Activated CD4-positive, alpha-beta T cell treated with anti-CD3 and anti-CD28 coated beads, Interleukin-2, amount 50 U/mL, for 48 hours (primary cell): ENCODE measurements around the gene DMRTA2.
A peak's percentile ranks its signal among the peaks of the same experiment; 100 is the strongest.
"Not testable (repeated sequence)": the region's sequence is repeated elsewhere in the genome, so short reads cannot be mapped to it uniquely, and the experiment has no call there.

ENCODE experiments used
- DNase-seq, 2 experiments: peaks; one replicate each; pipeline ENCODE4 v3.0.0-alpha.2; 2020

DMRTA2 gene

DNA sequence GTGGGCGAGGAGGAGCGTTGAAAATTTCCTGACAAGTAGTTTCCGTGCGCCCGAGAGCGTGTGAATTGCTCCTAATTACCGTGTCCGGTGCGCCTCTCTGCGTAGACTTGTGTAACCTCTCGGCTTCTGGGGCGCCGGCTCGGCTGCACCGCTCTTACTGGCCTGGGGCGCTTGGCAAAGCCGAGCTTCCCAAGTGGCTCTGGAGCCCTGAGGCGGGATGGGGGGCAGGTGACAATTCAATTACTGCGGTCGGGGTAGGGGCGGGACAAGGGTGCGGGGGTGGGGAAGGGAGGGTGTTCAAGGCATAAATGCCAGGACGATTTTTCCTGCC is 392 bp upstream of the DMRTA2 start:
- peak in 1 of 2 experiments; percentile 51 for DNase-seq

DNA sequence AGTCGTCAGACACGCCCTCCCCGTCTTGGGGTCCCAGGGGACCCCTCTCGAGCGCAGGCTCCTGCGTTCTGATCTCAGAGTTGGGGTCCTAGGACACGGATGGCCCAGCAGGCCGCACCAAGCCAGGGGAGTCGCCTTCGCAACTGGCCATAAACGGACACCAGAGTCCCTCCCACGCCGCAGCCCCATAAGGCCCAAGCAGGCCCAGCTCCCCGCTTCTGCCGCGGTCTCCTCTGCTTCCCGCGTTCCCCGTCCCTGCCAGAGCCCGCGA is 633 bp downstream of the DMRTA2 start:
- peak in 1 of 2 experiments; percentile 6 for DNase-seq

DNA sequence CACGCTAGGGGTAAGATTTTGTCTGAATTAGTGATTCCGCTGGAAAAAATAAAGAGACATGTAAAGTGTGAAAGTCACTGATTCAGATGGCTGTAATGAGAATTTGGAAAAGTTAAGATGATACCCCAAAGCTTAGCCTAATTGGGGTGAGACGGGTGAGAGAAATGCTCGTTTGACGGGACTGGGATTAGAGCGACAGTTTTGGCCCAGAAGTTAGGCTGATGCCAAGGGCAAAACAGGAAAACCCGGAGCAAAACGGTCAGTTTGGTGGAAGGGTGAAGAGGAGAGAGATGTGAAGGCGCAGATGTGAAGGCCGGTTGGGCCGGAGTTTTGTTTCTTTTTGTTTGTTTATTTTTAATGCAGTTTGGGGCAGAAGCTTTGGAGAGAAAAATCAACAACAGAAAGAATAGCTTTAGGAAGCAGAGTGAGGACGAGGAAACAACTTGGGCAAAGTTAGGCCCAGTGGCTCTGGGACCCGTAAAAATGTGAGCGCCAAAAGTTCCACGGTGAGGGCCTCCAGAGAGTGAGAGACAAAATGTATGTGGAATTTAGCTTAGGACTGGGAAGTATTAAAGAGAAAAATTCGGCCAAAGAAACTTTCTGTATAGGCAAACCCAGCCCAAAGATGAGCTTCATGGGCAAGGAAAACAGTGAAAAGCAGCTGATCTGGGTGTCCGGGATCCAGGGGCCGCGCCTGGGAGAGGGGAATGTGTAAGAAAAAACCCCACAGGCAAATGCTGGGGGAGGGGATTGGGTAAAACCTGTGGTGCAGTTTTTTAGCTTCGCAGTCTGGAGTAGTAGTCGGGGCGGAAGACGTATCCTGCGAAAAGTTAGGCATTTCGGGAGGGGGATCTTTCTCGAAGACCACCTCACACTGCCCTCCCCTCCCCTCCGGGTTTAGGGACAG is 1.2 kb downstream of the DMRTA2 start:
- no peak for DNase-seq

DNA sequence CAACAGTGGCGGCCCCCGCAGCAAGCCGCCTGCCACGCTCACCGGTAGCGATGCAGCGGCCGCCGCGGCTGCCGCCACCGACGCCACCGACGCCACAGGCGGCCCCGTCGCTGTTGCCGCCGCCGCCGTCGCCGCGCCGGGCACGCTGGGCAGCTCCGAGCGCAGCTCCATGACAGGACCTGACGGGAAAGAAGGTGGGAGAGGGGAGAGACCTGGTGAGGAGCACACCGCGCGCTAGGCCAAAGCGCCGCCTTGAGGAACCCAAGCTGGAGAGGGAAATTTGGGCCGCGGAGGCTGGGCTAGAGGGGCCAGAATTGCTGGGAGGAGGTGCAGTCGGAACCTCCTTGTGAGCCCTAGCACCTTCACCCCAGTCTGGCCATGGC is 1.9 kb downstream of the DMRTA2 start:
- DNase-seq = no peak

DNA sequence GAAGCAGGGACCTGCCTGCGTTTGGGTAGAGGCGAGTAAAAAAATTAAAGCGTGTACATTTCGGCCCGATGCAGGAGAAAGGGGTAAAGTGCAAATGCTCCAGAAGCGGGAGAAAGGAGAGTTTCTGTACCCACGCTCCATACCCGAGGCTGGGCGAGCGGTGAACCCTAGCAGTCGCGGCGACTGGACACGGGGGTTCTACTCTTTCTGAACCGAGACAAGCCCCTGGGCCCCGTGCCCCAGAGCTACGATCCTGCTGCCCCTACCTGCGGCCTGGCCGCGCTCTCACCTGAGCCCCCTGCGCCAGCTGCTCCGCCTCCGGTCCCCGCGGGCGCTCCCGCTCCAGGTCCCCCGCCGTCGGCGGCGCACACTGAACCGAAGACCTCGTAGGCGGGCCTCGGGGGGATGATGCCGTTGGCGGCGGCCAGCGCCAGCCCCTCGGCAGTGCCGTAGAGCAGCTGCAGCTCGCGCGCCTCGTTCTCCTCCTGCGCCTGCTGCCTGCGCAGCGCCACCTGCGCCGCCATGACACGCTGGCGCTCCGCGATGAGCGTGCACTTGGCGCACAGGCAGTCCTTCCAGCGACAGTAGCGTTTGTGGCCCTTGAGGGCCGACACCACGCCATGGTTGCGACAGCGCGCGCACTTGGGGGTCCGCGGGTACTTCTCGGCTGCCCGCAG is 2.4 kb downstream of the DMRTA2 start:
- DNase-seq = peak in 1 of 2 experiments; percentile 24

DNA sequence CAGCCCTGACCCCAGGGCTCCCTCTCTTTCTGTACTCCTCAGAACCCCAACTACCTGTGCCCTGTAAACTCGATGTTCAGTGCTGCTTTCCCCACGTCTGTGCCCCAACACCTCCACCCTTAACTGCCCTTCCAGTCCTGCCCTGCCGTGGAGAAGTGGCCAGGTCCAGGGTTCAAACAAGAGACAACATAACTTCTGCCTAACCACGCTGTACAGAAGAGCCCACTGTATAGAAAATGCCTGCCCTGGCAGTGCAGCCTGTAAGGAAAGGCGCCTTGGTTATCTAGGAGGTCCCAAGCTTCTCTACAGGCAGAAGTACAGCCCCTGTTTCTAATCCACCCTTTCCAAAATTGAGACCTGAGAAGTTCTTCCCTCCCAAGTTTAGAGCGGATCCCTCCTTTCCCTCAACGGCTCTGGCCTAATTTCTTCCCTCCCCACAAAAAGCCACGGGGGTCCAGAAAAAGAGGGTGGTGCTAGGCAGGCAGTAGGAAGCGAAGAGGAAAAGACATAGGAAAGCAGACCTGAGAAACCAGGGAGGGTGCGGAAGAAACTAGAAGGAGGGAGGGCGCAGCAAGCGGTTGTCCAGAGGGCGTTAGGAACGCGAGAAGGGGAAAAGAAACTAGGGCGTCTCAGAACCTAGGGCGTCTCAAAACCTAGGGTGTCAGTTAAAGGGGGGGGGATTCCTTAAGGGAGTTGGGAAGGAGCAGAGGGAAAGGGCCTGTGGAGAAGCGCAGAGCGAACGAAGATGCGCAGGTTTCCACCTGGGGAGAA is 3.2 kb downstream of the DMRTA2 start:
- DNase-seq = no peak

DNA sequence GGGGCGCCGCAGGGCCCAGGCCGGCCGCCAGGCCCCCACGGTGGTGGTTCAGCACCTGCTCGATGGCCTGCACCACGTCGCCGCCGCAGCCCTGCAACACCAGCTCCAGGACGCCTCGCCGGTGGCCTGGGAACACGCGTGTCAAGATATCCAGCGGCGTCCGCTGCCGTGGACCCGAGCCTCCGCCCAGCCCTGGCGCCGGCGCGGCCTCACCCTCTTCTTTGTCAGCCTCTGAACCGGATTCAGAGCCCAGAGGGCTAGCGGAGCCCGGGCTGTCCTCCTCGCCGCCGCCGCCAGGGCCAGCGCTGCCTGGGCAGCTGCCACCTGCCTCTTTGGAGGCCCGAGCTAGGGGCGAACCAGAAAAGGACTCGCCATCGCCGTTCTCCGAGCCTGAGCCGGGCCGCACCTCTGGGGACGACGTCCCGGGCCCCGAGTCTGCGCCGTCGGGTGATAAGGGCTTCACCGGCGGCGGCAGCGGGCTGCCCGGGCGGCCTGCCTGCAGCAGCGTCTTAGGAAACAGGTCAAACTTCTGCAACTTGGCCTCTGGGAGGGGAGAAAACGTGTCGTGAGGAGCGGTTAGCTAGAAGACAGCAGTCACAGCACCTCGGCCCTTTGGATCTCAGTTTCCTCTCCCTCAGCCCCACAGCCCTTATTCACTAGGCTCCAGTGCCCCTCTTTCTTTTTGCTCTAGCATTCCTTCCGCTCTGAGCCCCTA is 3.9 kb downstream of the DMRTA2 start:
- DNase-seq = peak in 1 of 2 experiments; percentile 10

DNA sequence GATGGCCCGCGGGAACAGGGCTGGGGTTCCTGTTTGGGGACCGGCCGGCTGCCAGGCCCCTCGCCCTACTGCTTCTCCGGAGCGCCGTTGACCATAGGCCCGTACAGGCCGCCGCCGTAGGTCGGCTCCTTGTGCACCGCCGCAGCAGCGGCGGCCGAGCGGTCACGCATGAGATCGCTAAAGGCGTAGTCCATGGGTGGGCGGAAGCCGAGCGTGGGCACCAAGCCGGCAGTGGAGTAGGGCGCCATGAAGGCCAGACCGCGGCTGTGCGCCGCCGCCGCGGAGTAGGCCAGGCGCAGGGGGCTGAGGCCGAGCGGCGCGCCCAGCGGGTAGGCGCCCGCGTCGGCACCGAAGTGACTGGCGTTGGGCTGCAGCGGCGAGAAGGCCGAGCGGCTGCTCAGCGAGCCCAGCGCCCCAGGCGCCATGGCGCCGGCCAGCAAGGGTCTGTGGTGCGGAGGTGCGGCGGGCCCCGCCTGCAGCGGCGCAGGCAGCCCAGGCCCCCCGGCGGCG is 4.6 kb downstream of the DMRTA2 start:
- peak in 1 of 2 experiments; percentile 8 for DNase-seq

DNA sequence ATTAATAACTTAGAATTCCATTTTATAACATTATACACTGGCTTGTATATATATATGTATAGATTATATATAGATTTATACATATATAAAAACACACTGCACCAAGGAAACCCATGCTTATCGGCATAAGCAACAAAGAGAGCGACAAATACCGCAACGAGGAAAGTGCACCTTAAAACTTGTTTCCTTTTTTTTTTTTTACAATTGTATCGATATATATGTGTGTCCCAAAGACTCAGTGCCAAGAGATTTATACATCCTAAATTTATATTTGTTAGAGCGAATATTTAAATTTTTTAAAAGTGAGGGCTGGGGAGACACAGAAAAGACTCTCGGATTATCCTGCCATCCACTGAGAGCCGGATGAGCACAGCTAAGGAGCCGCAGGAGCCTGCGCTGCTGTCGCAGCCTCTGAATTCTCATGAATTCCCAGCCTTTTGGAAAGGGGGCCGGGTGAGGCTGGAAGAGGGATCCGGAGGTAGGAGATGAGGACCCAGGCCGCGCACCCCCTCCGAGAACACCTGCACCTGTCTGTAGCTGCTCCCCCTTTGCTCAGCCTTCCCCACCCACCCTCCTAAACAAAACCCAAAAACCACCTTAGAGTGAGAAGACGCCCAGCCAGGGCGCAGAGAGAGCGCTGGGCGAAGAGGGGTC is 5.2 kb downstream of the DMRTA2 start:
- DNase-seq = no peak

DNA sequence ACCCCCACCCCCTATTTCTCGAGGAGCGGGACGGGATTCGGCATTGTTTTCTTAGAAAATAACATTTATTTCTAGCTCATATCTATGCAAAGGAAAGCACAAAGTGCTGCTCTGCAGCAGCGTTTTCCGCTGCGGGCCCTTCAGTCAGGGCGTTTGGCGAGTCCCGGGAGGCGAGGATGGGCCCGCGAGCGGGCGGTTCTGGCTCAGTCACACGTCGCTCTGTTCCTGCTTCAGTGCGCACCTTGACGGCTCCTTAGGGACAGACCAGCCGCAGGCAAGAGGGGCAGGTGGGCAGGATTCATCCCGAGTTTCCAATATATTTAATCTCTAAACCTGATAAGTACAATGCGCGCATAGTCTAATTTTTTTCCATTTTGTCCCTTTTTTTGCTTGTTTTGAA is 5.7 kb downstream of the DMRTA2 start:
- DNase-seq = no peak

DNA sequence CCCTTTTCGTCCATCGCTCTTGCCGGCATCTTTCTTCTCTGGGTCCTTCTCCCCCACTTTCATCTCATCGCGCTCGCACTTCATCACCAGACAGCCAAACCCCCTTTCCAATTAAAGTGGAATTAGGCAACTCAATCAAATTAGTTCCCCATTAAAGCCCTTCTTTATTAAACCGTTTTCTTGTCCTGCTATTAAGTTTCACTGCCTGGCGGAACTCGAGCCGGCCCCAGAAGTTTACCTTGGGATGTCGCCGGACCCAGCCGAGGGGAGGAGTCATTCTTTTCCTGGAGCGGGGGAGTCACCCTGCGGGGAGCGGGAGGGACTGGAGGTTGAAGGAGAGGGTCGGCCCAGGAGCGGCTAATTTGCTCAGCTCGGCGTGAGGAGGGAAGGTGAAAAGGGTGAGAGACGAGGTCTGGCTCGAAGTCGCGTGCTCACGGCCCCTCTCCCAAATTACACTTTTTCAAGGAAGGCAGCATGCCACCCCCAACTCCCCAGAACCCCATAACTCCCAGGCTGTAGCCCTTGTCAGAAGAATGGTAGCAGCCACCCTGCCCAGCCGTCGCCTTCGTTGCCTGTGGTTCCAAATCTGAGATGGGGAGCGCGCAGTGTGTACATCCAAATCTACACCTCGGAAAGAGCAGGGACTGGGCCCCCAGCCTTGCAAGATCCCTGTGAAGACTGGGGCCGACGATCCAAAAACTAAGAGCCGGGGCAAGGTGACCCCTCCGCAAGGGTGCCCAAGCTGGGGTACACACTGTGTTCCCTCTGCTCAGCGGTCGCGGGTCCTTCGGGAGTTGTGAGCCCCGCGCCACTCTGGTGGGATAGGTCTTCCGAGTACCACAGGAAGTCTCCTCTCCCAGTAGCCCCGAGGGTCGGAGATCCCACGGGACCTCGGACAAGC is 6.4 kb downstream of the DMRTA2 start:
- DNase-seq = no peak

DNA sequence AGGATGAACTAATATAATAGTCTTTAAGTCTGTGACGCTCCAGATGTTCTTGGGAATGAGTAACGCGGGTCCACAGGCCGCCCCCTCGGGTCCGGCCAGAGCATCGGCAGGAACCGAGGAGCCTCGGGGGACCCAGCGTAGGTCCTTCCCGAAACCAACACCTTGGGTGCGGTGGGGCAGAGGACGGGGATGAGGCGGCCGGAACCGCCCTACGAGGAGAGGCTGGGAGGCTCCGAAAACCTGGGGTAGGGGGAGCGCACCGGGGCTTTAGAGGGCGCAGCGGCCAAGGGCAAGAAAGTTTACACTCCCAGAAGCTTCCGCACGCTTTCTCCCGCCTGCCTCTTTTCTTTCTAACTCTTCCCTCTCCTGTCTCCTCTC is 7.1 kb downstream of the DMRTA2 start:
- DNase-seq = no peak

DNA sequence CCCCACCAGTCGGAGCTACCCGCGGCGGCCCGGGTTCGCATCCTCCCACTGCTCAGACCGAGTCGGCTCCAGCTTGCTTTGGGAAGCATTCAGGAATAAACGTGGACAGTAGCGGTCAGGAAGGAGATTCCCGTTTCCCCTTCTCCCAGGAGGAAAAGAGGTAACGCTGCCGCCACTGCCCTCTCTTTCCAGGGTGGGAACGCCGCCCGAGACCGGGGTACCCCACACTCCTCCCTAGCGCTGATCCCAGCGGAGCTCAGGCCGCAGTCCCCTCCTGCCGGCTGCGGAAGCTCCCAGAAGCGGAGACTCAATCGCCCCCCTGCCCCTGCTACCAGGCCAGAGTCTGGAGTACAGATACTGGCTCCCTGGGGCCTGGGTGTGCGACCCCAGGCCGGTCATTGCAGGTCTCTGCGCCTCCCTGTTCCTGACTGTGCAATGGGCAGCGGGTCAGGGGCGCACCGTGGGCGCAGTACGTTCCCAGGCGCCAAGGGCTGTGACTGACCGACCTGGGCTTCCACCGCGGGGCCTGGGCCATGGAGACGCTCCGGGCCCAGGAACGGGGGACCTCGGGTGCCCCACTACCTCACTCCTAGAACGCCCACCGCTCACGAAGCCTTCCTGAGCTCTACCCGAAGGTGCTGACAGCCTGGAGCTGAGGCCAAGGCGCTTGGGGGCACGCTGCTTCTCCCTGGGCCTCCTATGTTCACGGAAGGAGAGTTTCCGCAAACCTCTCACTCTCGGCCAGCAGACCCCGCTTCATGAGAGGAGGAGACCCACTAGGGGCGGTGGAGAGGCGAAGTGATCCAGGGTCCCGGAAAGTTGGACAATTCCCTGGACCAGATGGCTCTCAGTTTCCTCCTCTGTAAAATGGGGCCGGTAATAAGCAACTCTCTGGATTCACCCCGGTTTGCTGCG is 7.8 kb downstream of the DMRTA2 start:
- DNase-seq = no peak

DNA sequence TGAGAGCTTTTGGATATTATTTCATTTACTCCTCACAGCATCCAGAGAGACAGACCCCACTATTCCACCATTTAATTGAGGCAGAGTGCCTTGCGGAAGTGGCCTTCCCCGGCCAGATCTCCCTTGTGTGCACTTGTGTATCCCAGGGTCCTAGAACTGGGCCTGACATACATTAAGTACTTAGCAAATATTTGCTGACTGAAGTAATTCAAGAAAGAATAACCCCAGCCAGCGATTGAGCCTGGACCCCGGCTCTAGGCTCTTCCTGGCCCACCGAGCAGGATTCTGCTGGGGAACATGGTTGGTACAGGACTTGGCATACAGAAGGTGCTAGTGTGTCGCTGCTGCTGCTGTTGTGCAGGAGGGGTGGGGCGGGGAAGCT is 8.4 kb downstream of the DMRTA2 start:
- DNase-seq = no peak

DNA sequence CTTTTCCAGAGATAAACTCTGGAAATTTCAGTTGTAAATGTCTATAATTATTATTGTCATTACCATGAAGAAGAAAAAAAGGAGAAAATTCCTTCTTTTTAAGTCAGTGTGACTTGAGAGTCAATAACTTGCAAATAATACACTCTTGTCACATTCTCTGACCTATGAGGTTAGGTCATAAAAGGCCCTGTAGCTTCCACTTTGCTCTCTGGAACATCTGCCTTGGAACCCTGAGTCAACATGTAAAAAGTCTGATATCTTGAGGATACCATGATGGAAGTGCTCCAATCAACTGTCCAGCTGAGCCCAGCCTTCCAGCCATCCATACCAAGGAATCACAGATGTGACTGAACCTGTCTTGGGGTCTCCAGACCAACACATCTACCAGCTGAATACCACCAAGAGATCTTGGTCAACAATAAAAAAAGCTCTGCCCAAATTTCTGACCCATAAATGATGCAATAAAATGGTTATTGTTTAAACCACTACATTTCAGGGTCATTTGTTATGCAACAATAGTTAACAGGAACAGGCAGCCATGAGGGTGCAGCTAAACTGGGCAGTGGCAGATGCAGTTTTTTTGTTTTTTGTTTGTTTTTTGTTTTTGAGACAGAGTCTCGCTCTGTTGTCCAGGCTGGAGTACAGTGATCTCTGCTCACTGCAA is 10.3 kb downstream of the DMRTA2 start:
- DNase-seq = no peak

DNA sequence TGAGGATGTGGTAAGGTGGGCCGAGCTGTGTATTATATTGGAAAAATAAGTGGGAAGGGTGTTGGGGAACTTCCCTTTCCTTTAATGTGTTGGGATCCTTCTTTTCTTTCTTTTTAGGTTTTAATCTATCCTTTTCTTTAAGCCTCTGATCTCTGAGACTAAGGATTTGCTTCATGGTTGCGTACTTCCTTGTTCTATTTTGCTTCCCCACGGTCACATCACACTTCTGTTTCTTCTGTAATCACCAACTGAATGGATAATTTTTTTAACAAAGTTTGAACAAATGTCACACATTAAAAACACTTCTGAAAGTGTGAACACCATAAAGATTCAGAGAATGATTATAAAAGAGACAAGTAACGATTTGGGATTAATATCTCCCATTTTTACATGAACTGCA is 17.4 kb downstream of the DMRTA2 start:
- no peak for DNase-seq

DNA sequence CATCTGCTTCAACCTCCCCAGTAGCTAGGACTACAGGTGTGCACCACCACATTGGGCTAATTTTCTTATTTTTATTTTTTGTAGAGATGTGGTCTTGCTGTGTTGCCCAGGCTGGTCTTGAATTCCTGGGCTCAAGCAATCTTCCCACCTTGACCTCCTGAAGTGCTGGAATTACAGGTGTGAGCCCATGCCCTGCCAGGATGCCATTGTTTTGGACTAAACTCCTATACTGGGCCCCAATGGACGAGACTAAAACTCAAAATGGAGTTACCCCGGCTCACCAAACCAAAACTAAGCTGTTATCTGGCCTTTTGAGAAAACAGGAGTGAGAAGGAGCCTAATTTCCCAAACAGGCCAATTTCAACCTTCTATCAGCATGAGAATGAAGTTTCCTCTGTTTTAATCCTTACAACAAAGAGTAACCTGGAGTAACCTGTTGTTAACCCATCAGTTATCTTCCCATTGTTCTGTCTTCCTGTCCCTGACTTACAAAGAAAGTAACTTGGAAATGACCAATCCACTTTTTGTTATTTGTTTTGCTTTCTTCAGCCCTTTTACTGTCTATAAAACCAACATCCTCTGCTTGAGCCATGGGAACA is 29.6 kb downstream of the DMRTA2 start:
- no peak for DNase-seq

DNA sequence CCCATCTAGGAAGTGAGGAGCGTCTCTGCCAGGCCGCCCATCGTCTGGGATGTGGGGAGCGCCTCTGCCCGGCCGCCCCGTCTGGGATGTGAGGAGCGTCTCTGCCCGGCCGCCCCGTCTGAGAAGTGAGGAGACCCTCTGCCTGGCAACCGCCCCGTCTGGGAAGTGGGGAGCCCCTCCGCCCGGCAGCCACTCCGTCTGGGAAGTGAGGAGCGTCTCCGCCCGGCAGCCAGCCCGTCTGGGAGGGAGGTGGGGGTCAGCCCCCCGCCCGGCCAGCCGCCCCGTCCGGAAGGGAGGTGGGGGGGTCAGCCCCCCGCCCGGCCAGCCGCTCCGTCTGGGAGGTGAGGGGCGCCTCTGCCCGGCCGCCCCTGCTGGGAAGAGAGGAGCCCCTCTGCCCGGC is 41.7 kb downstream of the DMRTA2 start:
- DNase-seq = not testable (repeated sequence)

DNA sequence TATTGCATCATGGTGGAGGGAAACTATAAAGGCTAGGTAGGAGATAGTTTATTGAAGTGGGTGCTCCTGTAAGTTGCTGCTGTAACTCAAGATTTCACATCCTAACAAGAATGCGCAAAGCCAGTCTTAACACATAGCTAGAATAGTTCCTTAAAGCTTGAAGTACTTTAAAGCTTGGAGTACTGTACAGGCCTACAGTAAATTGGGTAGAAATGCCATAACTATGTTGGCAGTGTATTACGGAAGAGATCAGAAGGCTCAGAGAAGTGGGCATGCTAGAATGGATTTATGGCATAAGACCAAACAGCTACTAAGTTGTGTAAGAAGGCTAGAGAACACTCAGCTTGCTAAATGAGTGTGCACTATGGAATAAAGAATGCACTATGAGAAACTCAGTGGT is 44.5 kb downstream of the DMRTA2 start:
- DNase-seq = no peak
